ENCODE results near the gene NECAB2. TPM values are rescaled to one million over a fixed set of nuclear protein-coding genes. Genes with fewer than 3 reads are reported as not detected.
A peak's percentile ranks its signal among the peaks of the same experiment; 100 is the strongest.

Gene NECAB2
- total and polyA plus RNA-seq, 7 donors: 0.04 to 0.13 (median 0.09) TPM; not detected in 4

- Histone ChIP-seq H3K4me3 (no peak overlapping the region), H3K4me1 (no peaks in the 10 kb centered on the region), H3K27ac (no peak overlapping the region), H3K36me3 (ENCODE audit: insufficient read depth in 1 of 2, low read depth in 1 of 2) (no peaks in the 10 kb centered on the region), H3K9me3 (no peaks in the 10 kb centered on the region), H3K27me3 (ENCODE audit: insufficient read depth in 3 of 3, low read length in 2 of 3) (peaks cover 0 to 15% (median 0%) of the 10 kb centered on the region in 3 donors)
- intact Hi-C loops (cut with DNase I): no loop called here
- DNase-seq (no peak), ATAC-seq (peak; percentile 61 to 83 (median 74))
- 20 to 28% (median 23%) methylated on average over 14 of the region's 14 CpGs for WGBS, 3 donors
- no peak for TF ChIP-seq CTCF (IDR thresholded peaks at IDR 0.05)
Measured at GRCh38 chr16:84013787-84014569, 45.9 kb downstream of the NECAB2 start.

- Histone ChIP-seq H3K27me3 (ENCODE audit: insufficient read depth in 3 of 3, low read length in 2 of 3) (peaks cover 0 to 10% (median 0%) of the 10 kb centered on the region in 3 donors), H3K27ac (no peak overlapping the region), H3K4me1 (no peaks in the 10 kb centered on the region), H3K36me3 (ENCODE audit: insufficient read depth in 1 of 2, low read depth in 1 of 2) (no peaks in the 10 kb centered on the region), H3K9me3 (no peaks in the 10 kb centered on the region), H3K4me3 (no peak overlapping the region)
- WGBS, 3 donors: 68 to 84% (median 69%) methylated on average over 14 of the region's 14 CpGs
- no peak for TF ChIP-seq CTCF (IDR thresholded peaks at IDR 0.05)
- DNase-seq (no peak), ATAC-seq (no peak)
- intact Hi-C loops (cut with DNase I): no loop called here
Measured at GRCh38 chr16:84014570-84015327, 46.7 kb downstream of the NECAB2 start.

GRCh38 chr16:84015399-84015798 lies 47.4 kb downstream of the NECAB2 start:
- intact Hi-C loops (cut with DNase I): no loop called here
- Histone ChIP-seq H3K4me3 (no peak overlapping the region), H3K9me3 (no peaks in the 10 kb centered on the region), H3K27ac (no peak overlapping the region), H3K27me3 (ENCODE audit: insufficient read depth in 3 of 3, low read length in 2 of 3) (peaks cover 0 to 10% (median under 1%) of the 10 kb centered on the region in 3 donors), H3K4me1 (no peaks in the 10 kb centered on the region), H3K36me3 (ENCODE audit: insufficient read depth in 1 of 2, low read depth in 1 of 2) (no peaks in the 10 kb centered on the region)
- no peak for DNase-seq
- no peak for ATAC-seq
- 83 to 84% (median 84%) methylated on average over 12 of the region's 12 CpGs for WGBS, 3 donors
- TF ChIP-seq CTCF (IDR thresholded peaks at IDR 0.05): no peak

- H3K4me1 ChIP-seq: no peaks in the 10 kb centered on the region
- H3K27ac ChIP-seq: no peak overlapping the region
- no peak overlapping the region for H3K4me3 ChIP-seq
- intact Hi-C loops (cut with DNase I): no loop called here
- no peak for DNase-seq
- H3K9me3 ChIP-seq: peaks cover 1% of the 10 kb centered on the region
- TF ChIP-seq CTCF (IDR thresholded peaks at IDR 0.05): no peak
- ATAC-seq: no peak
- 92 to 95% (median 95%) methylated on average over 12 of the region's 12 CpGs for WGBS, 3 donors
- peaks cover 0 to 10% (median 2%) of the 10 kb centered on the region in 3 donors for H3K27me3 ChIP-seq (ENCODE audit: insufficient read depth in 3 of 3, low read length in 2 of 3)
- H3K36me3 ChIP-seq (ENCODE audit: insufficient read depth in 1 of 2, low read depth in 1 of 2): no peaks in the 10 kb centered on the region
Measured at GRCh38 chr16:84016477-84016876, 48.4 kb downstream of the NECAB2 start.
